ENCODE measurements around the gene TEX22. TPM values are rescaled to one million over a fixed set of nuclear protein-coding genes. Genes with fewer than 3 reads are reported as not detected.

The TEX22 gene
- total RNA-seq, 1 donor from 2014 or later = not detected

GRCh38 chr14:105432657-105433056 lies 34.3 kb downstream of the TEX22 start:
- no peaks in the 10 kb centered on the region for H3K27me3 Mint-ChIP-seq (ENCODE audit: insufficient read depth, low read depth)
- peaks cover 46% of the 10 kb centered on the region for H3K36me3 Mint-ChIP-seq
- Histone ChIP-seq H3K9ac (no peak overlapping the region), H3K79me2 (ENCODE audit: low read depth) (peaks cover 100% of the 10 kb centered on the region), H4K20me1 (ENCODE audit: low read depth) (peaks cover 82% of the 10 kb centered on the region), H3K4me3 (no peak overlapping the region), H2AFZ (replicated peaks) (no peak overlapping the region), H3K4me1 (no peaks in the 10 kb centered on the region), H3K9me3 (ENCODE audit: low read depth) (no peaks in the 10 kb centered on the region), H3K27me3 (no peaks in the 10 kb centered on the region), H3K4me2 (no peak overlapping the region), H3K36me3 (no peaks in the 10 kb centered on the region), H3F3A (ENCODE audit: low read depth) (peaks cover 4% of the 10 kb centered on the region), H3K27ac (no peak overlapping the region)
- DNase-seq (ENCODE audit: low spot score) = no peak
- no peaks in the 10 kb centered on the region for H3K4me1 Mint-ChIP-seq
- peaks cover 38% of the 10 kb centered on the region for H3K9me3 Mint-ChIP-seq
- H3K27ac Mint-ChIP-seq = no peak overlapping the region
- H3K4me3 Mint-ChIP-seq = no peak overlapping the region
- TF ChIP-seq EZH2 (IDR thresholded peaks at IDR 0.05) (no peak), CTCF (IDR thresholded peaks at IDR 0.05) (no peak)

- TF ChIP-seq EZH2phosphoT487 (IDR thresholded peaks at IDR 0.05) (no peak), EZH2 (IDR thresholded peaks at IDR 0.05) (no peak), CTCF (IDR thresholded peaks at IDR 0.05) (no peak)
- H3K4me3 Mint-ChIP-seq = no peak overlapping the region
- no peaks in the 10 kb centered on the region for H3K9me3 ChIP-seq (ENCODE audit: low read depth)
- no peaks in the 10 kb centered on the region for H3K4me1 ChIP-seq
- no peak overlapping the region for H2AFZ ChIP-seq (replicated peaks)
- no peaks in the 10 kb centered on the region for H3K27me3 Mint-ChIP-seq (ENCODE audit: insufficient read depth, low read depth)
- peaks cover 100% of the 10 kb centered on the region for H3K79me2 ChIP-seq (ENCODE audit: low read depth)
- no peaks in the 10 kb centered on the region for H3K36me3 ChIP-seq
- no peaks in the 10 kb centered on the region for H3K4me1 Mint-ChIP-seq
- H4K20me1 ChIP-seq (ENCODE audit: low read depth) = peaks cover 82% of the 10 kb centered on the region
- H3K27ac Mint-ChIP-seq = no peak overlapping the region
- peak; percentile 29 for DNase-seq (ENCODE audit: low spot score)
- peaks cover 36% of the 10 kb centered on the region for H3K9me3 Mint-ChIP-seq
- H3K36me3 Mint-ChIP-seq = peaks cover 43% of the 10 kb centered on the region
- H3K27ac ChIP-seq = no peak overlapping the region
- peaks cover 4% of the 10 kb centered on the region for H3F3A ChIP-seq (ENCODE audit: low read depth)
- no peak overlapping the region for H3K4me3 ChIP-seq
- H3K27me3 ChIP-seq = no peaks in the 10 kb centered on the region
- no peak overlapping the region for H3K9ac ChIP-seq
- no peak overlapping the region for H3K4me2 ChIP-seq
These were observed 34.8 kb downstream of the TEX22 start for GRCh38 chr14:105433161-105433605.

- Mint-ChIP-seq H3K27ac (no peak overlapping the region), H3K27me3 (ENCODE audit: insufficient read depth, low read depth) (no peaks in the 10 kb centered on the region), H3K9me3 (peaks cover 14% of the 10 kb centered on the region), H3K36me3 (peaks cover 18% of the 10 kb centered on the region), H3K4me3 (no peak overlapping the region), H3K4me1 (no peaks in the 10 kb centered on the region)
- Histone ChIP-seq H3K36me3 (no peaks in the 10 kb centered on the region), H3K27ac (no peak overlapping the region), H3K4me1 (no peaks in the 10 kb centered on the region), H4K20me1 (ENCODE audit: low read depth) (peaks cover 98% of the 10 kb centered on the region), H3K27me3 (no peaks in the 10 kb centered on the region), H3K9me3 (ENCODE audit: low read depth) (no peaks in the 10 kb centered on the region), H3K4me3 (no peak overlapping the region), H3K9ac (no peak overlapping the region), H3K79me2 (ENCODE audit: low read depth) (peaks cover 86% of the 10 kb centered on the region), H3F3A (ENCODE audit: low read depth) (peaks cover 4% of the 10 kb centered on the region), H2AFZ (replicated peaks) (no peak overlapping the region), H3K4me2 (no peak overlapping the region)
- TF ChIP-seq EZH2phosphoT487 (IDR thresholded peaks at IDR 0.05) (no peak), EZH2 (IDR thresholded peaks at IDR 0.05) (no peak), CTCF (IDR thresholded peaks at IDR 0.05) (no peak)
- no peak for DNase-seq (ENCODE audit: low spot score)
These were observed 38.1 kb downstream of the TEX22 start for GRCh38 chr14:105436402-105436801.

Data from neural progenitor cell (in vitro differentiated cells).